B cell (primary cell): ENCODE measurements around the gene MVD.

Source experiments
- EZH2 ChIP-seq: IDR thresholded peaks from 2 replicates; pipeline ENCODE4 v1.6.1; 2012; ENCODE audit warnings: borderline replicate concordance, low read depth, mild to moderate bottlenecking, moderate library complexity, low read length; ENCODE audit not compliant: insufficient read depth, poor library complexity, severe bottlenecking
- TF ChIP-seq, protein P1 (sequence below): fragments of 200-600 bp; IDR thresholded peaks from one replicate; pipeline ENCODE4 v1.8.0; 2022; ENCODE audit warnings: antibody characterized with exemption, mild to moderate bottlenecking

DNA sequence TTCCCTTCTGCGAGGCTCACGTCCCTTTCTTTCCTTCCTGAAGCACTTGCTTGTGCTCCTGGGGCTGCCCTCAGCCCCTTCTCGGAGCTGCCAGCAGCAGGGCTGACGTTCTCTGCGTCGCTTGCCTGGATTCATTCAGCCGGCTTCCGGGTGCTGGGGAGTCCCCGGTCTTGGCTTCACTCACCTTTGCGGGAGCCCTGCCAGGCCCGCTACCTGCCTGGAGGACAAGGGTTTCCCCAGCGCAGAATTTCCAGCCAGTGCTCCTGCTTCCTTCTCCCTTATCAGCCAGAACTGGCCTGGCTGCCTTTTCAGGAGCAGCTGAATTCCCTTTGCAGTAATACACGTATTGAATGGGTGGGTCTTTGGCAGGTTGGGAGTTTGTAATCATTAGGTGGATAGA lies 46.6 kb downstream of the MVD start:
- TF ChIP-seq, protein P1, sequence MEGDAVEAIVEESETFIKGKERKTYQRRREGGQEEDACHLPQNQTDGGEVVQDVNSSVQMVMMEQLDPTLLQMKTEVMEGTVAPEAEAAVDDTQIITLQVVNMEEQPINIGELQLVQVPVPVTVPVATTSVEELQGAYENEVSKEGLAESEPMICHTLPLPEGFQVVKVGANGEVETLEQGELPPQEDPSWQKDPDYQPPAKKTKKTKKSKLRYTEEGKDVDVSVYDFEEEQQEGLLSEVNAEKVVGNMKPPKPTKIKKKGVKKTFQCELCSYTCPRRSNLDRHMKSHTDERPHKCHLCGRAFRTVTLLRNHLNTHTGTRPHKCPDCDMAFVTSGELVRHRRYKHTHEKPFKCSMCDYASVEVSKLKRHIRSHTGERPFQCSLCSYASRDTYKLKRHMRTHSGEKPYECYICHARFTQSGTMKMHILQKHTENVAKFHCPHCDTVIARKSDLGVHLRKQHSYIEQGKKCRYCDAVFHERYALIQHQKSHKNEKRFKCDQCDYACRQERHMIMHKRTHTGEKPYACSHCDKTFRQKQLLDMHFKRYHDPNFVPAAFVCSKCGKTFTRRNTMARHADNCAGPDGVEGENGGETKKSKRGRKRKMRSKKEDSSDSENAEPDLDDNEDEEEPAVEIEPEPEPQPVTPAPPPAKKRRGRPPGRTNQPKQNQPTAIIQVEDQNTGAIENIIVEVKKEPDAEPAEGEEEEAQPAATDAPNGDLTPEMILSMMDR, result no peak
- TF ChIP-seq EZH2, result no peak
